WTC11 (cell line): ENCODE results near the gene PREX1. TPM values are rescaled to one million over a fixed set of nuclear protein-coding genes. Genes with fewer than 3 reads are reported as not detected.

Experiments
- ATAC-seq: fragments of 200-7000 bp; cut with Tn5 transposase; 2 replicates; pipeline ENCODE4 v1.10.0; 2021; ENCODE audit warnings: mild to moderate bottlenecking, moderate library complexity
- CTCF ChIA-PET: fragments of 300-600 bp; sonication (Branson Sonifier 250); formaldehyde crosslinking; loops from one replicate; lab custom pipeline; 2021; ENCODE audit warnings: antibody characterized with exemption; lab: Charles Lee
- POLR2A ChIA-PET: fragments of 350-600 bp; sonication (Branson Sonifier 250); formaldehyde crosslinking; loops from one replicate; lab custom pipeline; 2021; ENCODE audit warnings: antibody characterized with exemption; lab: Charles Lee
- DNase-seq: peaks from one replicate; pipeline ENCODE4 v3.0.0; 2021; ENCODE audit warnings: low spot score
- H3K27ac Mint-ChIP-seq: 2 replicates; pipeline ENCODE4 v1.8.0; 2021; ENCODE audit warnings: mixed read lengths
- H3K27me3 Mint-ChIP-seq: 2 replicates; pipeline ENCODE4 v1.8.0; 2021; ENCODE audit warnings: low read depth, mild to moderate bottlenecking, moderate library complexity, mixed read lengths
- H3K36me3 Mint-ChIP-seq: 2 replicates; pipeline ENCODE4 v1.8.0; 2021; ENCODE audit warnings: mixed read lengths
- H3K4me1 Mint-ChIP-seq: 2 replicates; pipeline ENCODE4 v1.8.0; 2022; ENCODE audit warnings: mixed read lengths
- H3K4me3 Mint-ChIP-seq: 2 replicates; pipeline ENCODE4 v1.8.0; 2021; ENCODE audit warnings: mild to moderate bottlenecking, moderate library complexity, mixed read lengths
- H3K9me3 Mint-ChIP-seq: 2 replicates; pipeline ENCODE4 v1.8.0; 2021; ENCODE audit warnings: mixed read lengths
- AFF4 ChIP-seq: sonication (generic); formaldehyde crosslinking; IDR thresholded peaks from 2 replicates; pipeline ENCODE4 v1.8.1; 2023; ENCODE audit warnings: mild to moderate bottlenecking, missing genetic modification reagents, borderline replicate concordance
- CREB1 ChIP-seq: sonication (generic); formaldehyde crosslinking; IDR thresholded peaks from 2 replicates; pipeline ENCODE4 v1.8.0; 2023; ENCODE audit warnings: mild to moderate bottlenecking, missing genetic modification reagents
- CREM ChIP-seq: sonication (generic); formaldehyde crosslinking; IDR thresholded peaks from 2 replicates; pipeline ENCODE4 v1.8.1; 2022; ENCODE audit warnings: mild to moderate bottlenecking, missing genetic modification reagents, moderate library complexity
- ELF4 ChIP-seq: sonication (generic); formaldehyde crosslinking; IDR thresholded peaks from 2 replicates; pipeline ENCODE4 v1.8.1; 2022; ENCODE audit warnings: low read depth, mild to moderate bottlenecking, moderate library complexity, missing genetic modification reagents
- ESRRA ChIP-seq: sonication (generic); formaldehyde crosslinking; IDR thresholded peaks from 2 replicates; pipeline ENCODE4 v1.8.1; 2022; ENCODE audit warnings: mild to moderate bottlenecking, missing genetic modification reagents, borderline replicate concordance
- ETV6 ChIP-seq: sonication (generic); formaldehyde crosslinking; IDR thresholded peaks from 2 replicates; pipeline ENCODE4 v1.8.1; 2022; ENCODE audit warnings: mild to moderate bottlenecking, missing genetic modification reagents
- FOXJ3 ChIP-seq: sonication (generic); formaldehyde crosslinking; IDR thresholded peaks from 2 replicates; pipeline ENCODE4 v1.9.0; 2021; ENCODE audit warnings: missing genetic modification reagents, mild to moderate bottlenecking, borderline replicate concordance
- HMGA2 ChIP-seq: fragments of 250-450 bp; sonication (Bioruptor Pico); IDR thresholded peaks from 2 replicates; pipeline ENCODE4 v1.4.0; 2021; ENCODE audit warnings: mild to moderate bottlenecking, moderate library complexity
- JAZF1 ChIP-seq: fragments of 250-450 bp; sonication (Bioruptor Pico); IDR thresholded peaks from 2 replicates; pipeline ENCODE4 v1.9.0; 2021; ENCODE audit warnings: moderate library complexity, mild to moderate bottlenecking, inconsistent platforms
- NR3C1 ChIP-seq: sonication (generic); formaldehyde crosslinking; conservative IDR thresholded peaks from 2 replicates; pipeline ENCODE4 v1.8.1; 2023; ENCODE audit warnings: low read depth, mild to moderate bottlenecking, missing genetic modification reagents
- OVOL2 ChIP-seq: fragments of 250-450 bp; sonication (Bioruptor Pico); IDR thresholded peaks from 2 replicates; pipeline ENCODE4 v1.9.0; 2021; ENCODE audit warnings: mild to moderate bottlenecking, borderline replicate concordance
- TEAD4 ChIP-seq: sonication (generic); formaldehyde crosslinking; IDR thresholded peaks from 2 replicates; pipeline ENCODE4 v1.8.0; 2022; ENCODE audit warnings: mild to moderate bottlenecking, missing genetic modification reagents
- TP53 ChIP-seq: sonication (generic); formaldehyde crosslinking; IDR thresholded peaks from 2 replicates; pipeline ENCODE4 v1.8.1; 2023; ENCODE audit warnings: mild to moderate bottlenecking, missing genetic modification reagents
- ZNF121 ChIP-seq: sonication (generic); formaldehyde crosslinking; IDR thresholded peaks from 2 replicates; pipeline ENCODE4 v1.8.0; 2023; ENCODE audit warnings: missing genetic modification reagents
- ZNF138 ChIP-seq: sonication (generic); formaldehyde crosslinking; conservative IDR thresholded peaks from 2 replicates; pipeline ENCODE4 v1.8.1; 2022; ENCODE audit warnings: mild to moderate bottlenecking, moderate library complexity, missing genetic modification reagents
- ZNF263 ChIP-seq: sonication (generic); formaldehyde crosslinking; IDR thresholded peaks from 2 replicates; pipeline ENCODE4 v1.8.1; 2022; ENCODE audit warnings: low read depth, mild to moderate bottlenecking, moderate library complexity, missing genetic modification reagents
- ZNF416 ChIP-seq: fragments of 250-450 bp; sonication (Bioruptor Pico); IDR thresholded peaks from 2 replicates; pipeline ENCODE4 v1.9.0; 2021; ENCODE audit warnings: mild to moderate bottlenecking, inconsistent platforms
- ZNF532 ChIP-seq: fragments of 250-450 bp; sonication (Bioruptor Pico); IDR thresholded peaks from 2 replicates; pipeline ENCODE4 v1.9.0; 2021; ENCODE audit warnings: mild to moderate bottlenecking, borderline replicate concordance
- total RNA-seq: library from RNA; stranded (reverse); gene quantifications from 3 replicates; pipeline ENCODE4 v1.2.3, GENCODE V29; 2021
- TF ChIP-seq, protein P1 (sequence below): sonication (generic); formaldehyde crosslinking; IDR thresholded peaks from 2 replicates; pipeline ENCODE4 v1.8.0; 2022; ENCODE audit warnings: mild to moderate bottlenecking, missing genetic modification reagents
- TF ChIP-seq, protein P2 (sequence below): sonication (generic); formaldehyde crosslinking; IDR thresholded peaks from 2 replicates; pipeline ENCODE4 v1.8.1; 2022; ENCODE audit warnings: low read depth, missing genetic modification reagents, borderline replicate concordance

PREX1 gene
- total RNA-seq, 1 experiment from 2014 or later, result 17.3 TPM

- TF ChIP-seq JAZF1, result no peak
- TF ChIP-seq FOXJ3 (CRISPR knock-in tag), result no peak
- Mint-ChIP-seq H3K4me3 (no peak overlapping the region), H3K27me3 (no peaks in the 10 kb centered on the region), H3K9me3 (peaks cover 4% of the 10 kb centered on the region), H3K4me1 (peaks cover 7% of the 10 kb centered on the region), H3K36me3 (no peaks in the 10 kb centered on the region), H3K27ac (no peak overlapping the region)
- CTCF ChIA-PET, result no interaction called here
- POLR2A ChIA-PET, result no interaction called here
- ATAC-seq, result no peak
- no peak for DNase-seq
These were observed 28.3 kb upstream of the PREX1 start for GRCh38 chr20:48856130-48856529.

DNA sequence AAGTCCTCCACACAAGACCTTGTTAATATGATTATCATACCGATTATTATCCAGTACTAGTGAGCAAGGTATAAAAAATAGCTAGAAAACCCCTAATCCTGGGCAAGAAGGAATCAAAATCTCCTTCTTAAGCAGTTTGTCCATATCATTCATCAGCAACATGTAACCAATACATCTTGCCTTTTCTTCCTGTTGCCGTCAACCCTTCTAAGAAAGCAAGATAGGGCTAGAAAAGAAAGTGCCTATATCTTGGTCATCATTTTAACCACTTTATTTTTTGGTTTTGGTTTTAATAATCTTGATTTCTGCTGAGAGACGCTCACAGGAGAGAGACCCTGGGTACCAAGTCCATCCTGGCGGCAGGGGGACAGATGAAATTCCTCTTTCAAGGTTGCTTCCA is 27.2 kb upstream of the PREX1 start:
- CTCF ChIA-PET, result no interaction called here
- H3K27ac Mint-ChIP-seq, result no peak overlapping the region

More for the DNA sequence above, 27.2 kb upstream of the PREX1 start:
- no peak overlapping the region for H3K4me3 Mint-ChIP-seq
- TF ChIP-seq ZNF121 (CRISPR knock-in tag) (no peak), TP53 (CRISPR knock-in tag) (no peak), ZNF138 (CRISPR knock-in tag) (no peak), ESRRA (CRISPR knock-in tag) (no peak), ZNF263 (CRISPR knock-in tag) (no peak), ETV6 (CRISPR knock-in tag) (no peak), CREM (no peak), ZNF416 (CRISPR knock-in tag) (no peak), TEAD4 (CRISPR knock-in tag) (no peak), HMGA2 (CRISPR knock-in tag) (no peak), AFF4 (CRISPR knock-in tag) (no peak), ZNF532 (CRISPR knock-in tag) (no peak), NR3C1 (CRISPR knock-in tag) (no peak), CREB1 (CRISPR knock-in tag) (no peak), OVOL2 (CRISPR knock-in tag) (no peak), ELF4 (CRISPR knock-in tag) (no peak)
- TF ChIP-seq, protein P1, sequence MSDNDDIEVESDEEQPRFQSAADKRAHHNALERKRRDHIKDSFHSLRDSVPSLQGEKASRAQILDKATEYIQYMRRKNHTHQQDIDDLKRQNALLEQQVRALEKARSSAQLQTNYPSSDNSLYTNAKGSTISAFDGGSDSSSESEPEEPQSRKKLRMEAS, result no peak
- TF ChIP-seq, protein P2, sequence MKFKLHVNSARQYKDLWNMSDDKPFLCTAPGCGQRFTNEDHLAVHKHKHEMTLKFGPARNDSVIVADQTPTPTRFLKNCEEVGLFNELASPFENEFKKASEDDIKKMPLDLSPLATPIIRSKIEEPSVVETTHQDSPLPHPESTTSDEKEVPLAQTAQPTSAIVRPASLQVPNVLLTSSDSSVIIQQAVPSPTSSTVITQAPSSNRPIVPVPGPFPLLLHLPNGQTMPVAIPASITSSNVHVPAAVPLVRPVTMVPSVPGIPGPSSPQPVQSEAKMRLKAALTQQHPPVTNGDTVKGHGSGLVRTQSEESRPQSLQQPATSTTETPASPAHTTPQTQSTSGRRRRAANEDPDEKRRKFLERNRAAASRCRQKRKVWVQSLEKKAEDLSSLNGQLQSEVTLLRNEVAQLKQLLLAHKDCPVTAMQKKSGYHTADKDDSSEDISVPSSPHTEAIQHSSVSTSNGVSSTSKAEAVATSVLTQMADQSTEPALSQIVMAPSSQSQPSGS (CRISPR knock-in tag), result no peak
- TF ChIP-seq, all 79 proteins: peak for 0
- ATAC-seq (no peak), DNase-seq (no peak)
- peaks cover 4% of the 10 kb centered on the region for H3K9me3 Mint-ChIP-seq
- H3K27me3 Mint-ChIP-seq, result no peaks in the 10 kb centered on the region
- no peaks in the 10 kb centered on the region for H3K36me3 Mint-ChIP-seq
- POLR2A ChIA-PET, result no interaction called here
- peaks cover 7% of the 10 kb centered on the region for H3K4me1 Mint-ChIP-seq
